ENCODE results near the gene VWA3B. TPM values are rescaled to one million over a fixed set of nuclear protein-coding genes. Genes with fewer than 3 reads are reported as not detected.

Gene VWA3B
- total RNA-seq, 3 donors from 2014 or later = not detected

Other genes with a start within 250 kb of the VWA3B start
- 10 to 100 TPM; 23.9 to 31.6 (median 28.3) TPM for gene TMEM131, start 91.2 kb upstream of the VWA3B start, total RNA-seq